Astrocyte of the cerebellum (primary cell): ENCODE results near the gene RBM17.

ENCODE experiments used
- DNase-seq: peaks from one replicate; pipeline ENCODE4 v3.0.0-alpha.2; 2011; ENCODE audit warnings: low read depth
- H3K4me3 ChIP-seq: 2 replicates; pipeline ENCODE4 v1.5.1; 2011; ENCODE audit warnings: mild to moderate bottlenecking, low read depth, low read length, moderate library complexity
- CTCF ChIP-seq: IDR thresholded peaks from 2 replicates; pipeline ENCODE4 v1.5.1; 2012; ENCODE audit warnings: low read length, low read depth, moderate library complexity, mild to moderate bottlenecking; ENCODE audit errors: missing control alignments
- in situ Hi-C: cut with HindIII; loops from 2 replicates; pipeline ENCODE4 v1.10.0; 2017; ENCODE audit warnings: low sequenced_read_pairs

RBM17 gene

DNA sequence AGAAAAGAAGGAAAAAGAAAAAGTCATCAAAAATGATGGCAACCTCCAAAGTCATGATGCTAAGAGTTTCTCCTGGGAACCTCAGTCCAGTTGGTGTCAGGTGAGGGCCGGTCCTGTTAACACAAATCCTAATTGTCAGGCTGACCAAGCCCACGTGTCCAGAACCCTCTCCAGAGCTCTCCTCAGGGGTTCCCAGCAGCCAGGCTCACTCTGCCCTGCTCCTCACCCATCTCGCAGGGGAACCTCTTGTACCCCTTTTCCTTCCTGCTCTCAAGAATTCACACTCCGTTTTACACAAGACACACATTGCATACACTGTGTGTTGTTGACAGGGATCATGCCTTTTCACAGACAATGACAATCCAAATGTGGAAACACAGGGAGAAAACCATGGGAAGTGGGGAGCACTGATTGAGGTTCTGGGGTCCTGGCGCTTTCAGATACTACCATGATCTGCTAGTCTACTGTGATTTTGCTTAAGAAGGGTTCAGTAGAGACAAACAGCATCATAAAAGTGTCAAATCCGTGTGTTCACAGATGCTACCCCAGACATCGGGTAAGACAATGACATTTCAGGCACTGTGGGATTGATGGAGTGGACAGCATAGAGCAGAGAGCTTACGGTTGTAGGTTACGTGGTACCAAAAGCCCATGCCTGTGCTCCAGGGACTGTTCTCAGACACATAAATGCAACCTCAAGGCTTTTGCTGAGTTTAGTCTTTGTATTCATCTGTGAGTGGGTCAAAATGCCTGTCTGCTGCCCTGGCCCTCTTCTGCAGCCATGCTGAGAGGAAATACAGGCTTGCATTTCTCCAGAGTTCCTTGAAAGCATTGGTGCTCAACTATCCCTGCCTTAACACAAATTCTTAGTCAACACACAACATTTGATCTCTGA, 42.7 kb upstream of the RBM17 start:
- in situ Hi-C loops: no loop called here
- no peak overlapping the region for H3K4me3 ChIP-seq
- no peak for DNase-seq
- TF ChIP-seq CTCF: no peak

DNA sequence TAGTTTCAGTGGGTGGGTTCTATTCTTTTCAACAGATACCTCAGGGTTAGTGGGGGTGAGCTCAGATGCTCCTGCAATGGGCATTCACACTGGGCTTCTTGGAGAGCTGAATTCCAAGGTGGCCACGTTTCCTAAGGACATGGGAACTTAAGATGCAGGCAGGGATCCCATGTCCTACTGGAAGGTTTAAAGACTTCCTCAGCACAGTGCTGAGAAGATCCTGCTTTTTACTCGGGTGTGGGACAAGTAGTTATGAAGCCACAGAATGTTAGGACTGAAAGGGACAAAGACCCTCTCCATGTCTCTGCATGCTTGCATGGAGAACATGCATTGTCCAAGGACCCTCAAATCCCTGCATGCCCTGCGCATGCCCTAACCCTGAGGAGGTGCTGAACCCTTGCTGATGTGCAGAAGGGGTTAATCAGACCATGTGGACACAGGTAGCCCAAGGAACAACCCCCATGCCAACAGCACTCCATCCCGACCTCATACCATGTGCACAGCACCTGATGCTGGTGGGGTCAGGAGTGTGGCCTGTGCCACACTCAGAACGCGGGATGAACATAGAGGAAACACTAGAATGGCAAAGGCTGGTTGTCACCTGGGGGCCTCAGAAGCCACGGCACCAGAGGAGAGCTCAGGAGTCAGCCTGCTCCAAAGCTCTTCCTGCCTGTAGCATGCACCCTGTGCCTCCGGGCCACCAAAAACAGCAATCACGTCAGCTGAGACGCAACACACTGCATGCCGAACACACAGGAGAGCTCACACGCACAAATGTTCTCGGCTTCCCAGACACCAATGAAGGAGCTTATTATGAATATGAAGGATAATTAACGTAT, 41.8 kb upstream of the RBM17 start:
- H3K4me3 ChIP-seq: no peak overlapping the region
- no peak for DNase-seq
- TF ChIP-seq CTCF: no peak
- in situ Hi-C loops: no loop called here

DNA sequence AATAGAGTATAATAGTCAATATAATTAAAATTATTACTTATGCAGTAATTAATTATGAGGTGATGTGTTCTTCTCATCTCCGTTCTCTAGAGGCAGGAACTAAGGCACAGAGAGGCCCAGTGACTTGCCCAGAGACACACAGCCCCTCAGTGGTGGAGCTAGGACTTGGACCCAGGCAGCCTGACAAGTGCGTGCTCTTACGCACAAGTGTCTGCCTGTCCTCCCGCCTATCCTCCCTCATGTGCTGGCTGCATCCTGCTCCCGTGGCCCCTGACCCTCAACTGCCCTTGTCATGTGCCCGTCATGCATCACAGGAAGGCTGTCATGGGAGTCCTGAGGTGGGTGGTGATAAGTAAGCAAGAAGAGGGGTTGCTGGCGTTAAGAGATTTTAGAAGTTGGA, 41.0 kb upstream of the RBM17 start:
- no peak overlapping the region for H3K4me3 ChIP-seq
- in situ Hi-C loops: no loop called here
- TF ChIP-seq CTCF: no peak
- no peak for DNase-seq

- H3K4me3 ChIP-seq: no peak overlapping the region
- TF ChIP-seq CTCF: no peak
- no peak for DNase-seq
- in situ Hi-C loops: no loop called here
These were observed 40.4 kb upstream of the RBM17 start for GRCh38 chr10:6048281-6049030.

- H3K4me3 ChIP-seq: no peak overlapping the region
- in situ Hi-C loops: no loop called here
- no peak for TF ChIP-seq CTCF
- no peak for DNase-seq
These were observed 39.8 kb upstream of the RBM17 start for GRCh38 chr10:6049031-6049400.

DNA sequence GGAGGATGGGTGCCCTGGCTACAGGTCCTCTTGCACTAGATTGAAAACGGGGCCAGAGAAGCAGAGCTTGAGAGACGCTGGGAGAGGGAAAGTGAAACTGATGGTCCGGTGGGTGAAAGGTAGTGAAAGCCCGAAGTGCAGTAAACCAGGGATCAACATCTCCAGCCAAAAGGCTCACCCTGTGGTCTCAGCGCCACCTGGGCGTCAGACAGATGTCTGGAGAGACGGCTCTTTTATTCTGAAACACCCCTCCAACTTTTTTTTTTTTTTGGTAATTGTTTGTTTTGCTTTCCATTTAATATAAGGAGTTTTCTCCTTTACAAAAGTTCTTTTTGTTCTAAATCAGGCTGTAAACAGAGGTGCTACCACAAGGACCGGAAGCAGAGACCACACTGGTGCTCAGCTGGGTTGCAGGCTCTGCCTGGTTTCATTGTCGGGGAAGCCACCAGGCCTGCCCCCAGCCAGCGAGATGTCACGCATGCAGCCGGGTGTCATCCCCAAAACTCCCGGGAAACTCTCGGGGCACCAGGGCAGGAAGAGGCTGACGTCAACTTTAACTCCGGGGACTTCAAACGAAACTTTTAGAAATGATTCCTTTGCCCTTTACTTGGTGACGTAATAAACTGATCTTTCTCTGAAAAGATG, 37.9 kb upstream of the RBM17 start:
- TF ChIP-seq CTCF: no peak
- H3K4me3 ChIP-seq: no peak overlapping the region
- in situ Hi-C loops: no loop called here
- no peak for DNase-seq
